GM12878 (cell line): ENCODE measurements around the gene IGFBP1. TPM values are rescaled to one million over a fixed set of nuclear protein-coding genes. Genes with fewer than 3 reads are reported as not detected.

Experiments
- ATAC-seq: fragments of 200-7000 bp; cut with Tn5 transposase; 3 replicates; pipeline ENCODE4 v1.9.1; 2020; ENCODE audit warnings: mild to moderate bottlenecking, moderate library complexity
- BruUV-seq: library from RNA; stranded (reverse); fragments of 400-500 nt; replicated peaks from 2 replicates; lab custom pipeline; 2021; lab: Mats Ljungman, UMichigan
- CTCF ChIA-PET: fragments of 300-600 bp; sonication (Branson Sonifier 250); formaldehyde crosslinking; extraction: SDS; loops from one replicate; lab custom pipeline; 2021; ENCODE audit warnings: inconsistent platforms; lab: Yijun Ruan, JAX
- POLR2A ChIA-PET: fragments of 350-600 bp; formaldehyde crosslinking; extraction: SDS; loops from one replicate; lab custom pipeline; 2021; ENCODE audit warnings: inconsistent platforms; lab: Charles Lee
- RAD21 ChIA-PET: fragments of 300-600 bp; sonication (Branson Sonifier 250); formaldehyde crosslinking; loops from one replicate; lab custom pipeline; 2023; ENCODE audit warnings: antibody characterized with exemption; ENCODE audit not compliant: unreplicated experiment; lab: Charles Lee
- SMC1A ChIA-PET: fragments of 300-600 bp; sonication (Branson Sonifier 250); formaldehyde crosslinking; loops from one replicate; lab custom pipeline; 2023; ENCODE audit not compliant: unreplicated experiment, uncharacterized antibody; lab: Charles Lee
- DNase-seq: peaks from one replicate; pipeline ENCODE4 v3.0.0-alpha.2; 2011; ENCODE audit warnings: low read depth, low spot score
- FAIRE-seq: peaks from 3 replicates; lab custom pipeline; 2011; peaks lifted over from hg19 to GRCh38; lab: Jason Lieb, UNC
- H2AFZ ChIP-seq: 2 replicates; pipeline ENCODE4 v1.6.0; 2011; ENCODE audit warnings: low read depth, low read length, control low read depth; ENCODE audit not compliant: control insufficient read depth
- H3K27ac ChIP-seq: 2 replicates; pipeline ENCODE4 v1.5.1; 2011; ENCODE audit warnings: control low read depth; ENCODE audit not compliant: control insufficient read depth, insufficient read depth
- H3K27me3 ChIP-seq, 2 experiments: replicated peaks in 1 of 2; 2 replicates each; pipeline versions ENCODE4 v1.6.0 to v1.6.1; 2011; ENCODE audit warnings: low read length in 1 of 2; ENCODE audit not compliant: control insufficient read depth in 2 of 2, insufficient read depth in 2 of 2
- H3K36me3 ChIP-seq, 2 experiments: 2 replicates each; pipeline ENCODE4 v1.5.1; 2011; ENCODE audit warnings: low read length in 1 of 2; ENCODE audit not compliant: control insufficient read depth in 2 of 2, insufficient read depth in 2 of 2
- H3K4me1 ChIP-seq: 2 replicates; pipeline ENCODE4 v1.6.1; 2011; ENCODE audit warnings: mild to moderate bottlenecking, low read length, moderate library complexity, mixed read lengths; ENCODE audit not compliant: control insufficient read depth, insufficient read depth
- H3K4me2 ChIP-seq: 2 replicates; pipeline ENCODE4 v1.6.0; 2011; ENCODE audit warnings: control low read depth; ENCODE audit not compliant: control insufficient read depth, insufficient read depth
- H3K4me3 ChIP-seq: fragments of 200-600 bp; sonication (generic); 2 replicates; pipeline ENCODE4 v1.5.1; 2016
- H3K79me2 ChIP-seq: 2 replicates; pipeline ENCODE4 v1.6.0; 2011; ENCODE audit warnings: low read length; ENCODE audit not compliant: control insufficient read depth, insufficient read depth
- H3K9ac ChIP-seq: 2 replicates; pipeline ENCODE4 v1.8.0; 2011; ENCODE audit warnings: low read length, control low read depth, mixed read lengths; ENCODE audit not compliant: control insufficient read depth, insufficient read depth
- H3K9me3 ChIP-seq: replicated peaks from 3 replicates; pipeline ENCODE4 v1.5.1; 2011; ENCODE audit warnings: mild to moderate bottlenecking, low read length; ENCODE audit not compliant: control insufficient read depth, insufficient read depth
- H4K20me1 ChIP-seq: 2 replicates; pipeline ENCODE4 v1.6.0; 2011; ENCODE audit not compliant: control insufficient read depth, insufficient read depth
- ATF7 ChIP-seq: fragments of 450-650 bp; IDR thresholded peaks from 2 replicates; pipeline ENCODE4 v1.6.1; 2016; ENCODE audit warnings: low read depth, mild to moderate bottlenecking
- DPF2 ChIP-seq: fragments of 450-650 bp; IDR thresholded peaks from 2 replicates; pipeline ENCODE4 v1.6.1; 2017; ENCODE audit warnings: mild to moderate bottlenecking
- EGR1 ChIP-seq, 2 experiments: IDR thresholded peaks; 1 replicate in 1 of 2; 2 replicates in 1 of 2; pipeline ENCODE4 v1.6.1; 2011 to 2012; ENCODE audit warnings: low read depth in 2 of 2, low read length in 2 of 2, borderline replicate concordance in 1 of 2, mild to moderate bottlenecking in 1 of 2, moderate library complexity in 1 of 2
- GATAD2B ChIP-seq: fragments of 450-650 bp; conservative IDR thresholded peaks from 2 replicates; pipeline ENCODE4 v1.6.1; 2017; ENCODE audit warnings: low read depth, mild to moderate bottlenecking, moderate library complexity
- KDM1A ChIP-seq: fragments of 200-600 bp; sonication (generic); IDR thresholded peaks from 2 replicates; pipeline ENCODE4 v1.6.1; 2016; ENCODE audit warnings: borderline replicate concordance
- LARP7 ChIP-seq: fragments of 450-650 bp; IDR thresholded peaks from 2 replicates; pipeline ENCODE4 v1.6.1; 2017; ENCODE audit warnings: mild to moderate bottlenecking
- RAD51 ChIP-seq: fragments of 450-650 bp; IDR thresholded peaks from 2 replicates; pipeline ENCODE4 v1.6.1; 2016; ENCODE audit warnings: moderate library complexity, mild to moderate bottlenecking, inconsistent platforms
- SMC3 ChIP-seq: IDR thresholded peaks from 2 replicates; pipeline ENCODE4 v1.6.1; 2011; ENCODE audit warnings: low read length, improper control_type of control experiment, borderline replicate concordance
- STAT1 ChIP-seq: fragments of 450-650 bp; conservative IDR thresholded peaks from 2 replicates; pipeline ENCODE4 v1.6.1; 2014; ENCODE audit warnings: antibody characterized with exemption, mild to moderate bottlenecking
- USF2 ChIP-seq: IDR thresholded peaks from 2 replicates; pipeline ENCODE4 v1.6.1; 2011; ENCODE audit warnings: low read depth, low read length, improper control_type of control experiment, borderline replicate concordance
- ZNF274 ChIP-seq: IDR thresholded peaks from one replicate; pipeline ENCODE4 v1.8.0; 2011; ENCODE audit not compliant: insufficient read length, insufficient read depth
- WGBS: methylation state at CpG from one replicate; pipeline ENCODE4 v1.1.6; 2016; ENCODE audit warnings: low lambda C conversion rate; ENCODE audit not compliant: insufficient replicate concordance, insufficient coverage; ENCODE audit errors: missing lambda C conversion rate; 5-methylcytosine and 5-hydroxymethylcytosine counted together
- in situ Hi-C: fragments of 300-500 bp; cut with MboI; formaldehyde crosslinking; loops from 9 replicates; pipeline ENCODE4 v1.14.3; 2018; ENCODE audit warnings: mixed read lengths
- intact Hi-C: fragments of 100-400 bp; cut with micrococcal nuclease; formaldehyde crosslinking; loops from one replicate; pipeline ENCODE4 v1.14.2; 2022; ENCODE audit not compliant: unreplicated experiment
- polyA plus RNA-seq, 11 experiments: library from polyadenylated mRNA; depleted of rRNA in 4 of 11; unstranded in 6 of 11; stranded (reverse) in 5 of 11; fragments of >200 nt; fragmentation: Nextera tagmentation in 4 of 11; fragmentation: Illumina TruSeq in 1 of 11; extraction: Ambion mirVana in 4 of 11; extraction: Trizol in 1 of 11; gene quantifications; 1 replicate in 1 of 11; 2 replicates in 10 of 11; pipeline versions ENCODE4 v1.2.1 to v1.2.3, GENCODE V29; 2011 to 2016; ENCODE audit warnings: inconsistent platforms in 2 of 11, missing spikeins in 2 of 11, low read depth in 1 of 11
- total RNA-seq, 4 experiments: library from RNA; depleted of rRNA in 3 of 4; stranded (reverse); fragments of >200 nt in 3 of 4; fragmentation: Illumina TruSeq in 1 of 4; extraction: Trizol in 1 of 4; gene quantifications; 2 replicates each; pipeline versions ENCODE4 v1.2.1 to v1.2.3, GENCODE V29; 2013 to 2021
- TF ChIP-seq, protein P1 (sequence below): fragments of 450-650 bp; IDR thresholded peaks from 2 replicates; pipeline ENCODE4 v1.6.1; 2016; ENCODE audit warnings: mild to moderate bottlenecking, moderate library complexity, borderline replicate concordance
- TF ChIP-seq, protein P2 (sequence below): fragments of 450-650 bp; IDR thresholded peaks from 2 replicates; pipeline ENCODE4 v1.6.1; 2014; ENCODE audit warnings: mild to moderate bottlenecking

Gene IGFBP1
- total and polyA plus RNA-seq, 10 of the 15 experiments (the other 5 are each of a cell fraction or from before 2014, with no cell fraction given): 0.13 TPM; not detected in 9

DNA sequence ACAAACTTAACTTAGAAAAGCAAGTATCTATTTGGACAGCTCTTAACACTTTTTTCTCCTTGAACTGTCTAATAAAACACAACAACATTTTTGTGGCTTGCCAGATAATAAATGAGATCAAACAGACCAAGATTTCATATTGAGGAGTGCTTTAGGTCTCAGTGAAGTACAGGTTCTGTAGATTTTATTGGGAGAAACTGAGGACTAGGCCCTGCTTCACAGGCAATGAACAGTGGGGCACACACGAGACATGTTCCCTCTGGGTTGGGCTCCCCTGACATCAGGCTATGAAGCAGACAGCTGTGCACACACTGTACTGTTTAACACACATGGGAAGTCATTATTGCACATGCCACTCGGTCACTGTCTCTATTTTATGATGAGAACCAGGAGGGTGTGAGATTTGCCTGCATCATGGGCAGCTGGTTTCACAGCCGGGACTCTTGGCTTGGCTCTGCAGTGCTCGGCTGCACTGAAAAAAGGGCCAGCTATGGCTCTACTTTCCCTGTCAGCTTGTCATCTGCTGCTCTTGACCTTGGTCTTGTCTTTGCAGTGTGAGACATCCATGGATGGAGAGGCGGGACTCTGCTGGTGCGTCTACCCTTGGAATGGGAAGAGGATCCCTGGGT lies 4.2 kb downstream of the IGFBP1 start:
- SMC1A ChIA-PET: interaction anchor here (1.0 to 1.5 kb wide), 5 partner anchors 10 to 1287 kb away, joined by 3 to 4 read pairs (median 3); no protein-coding TSS in a partner anchor
- no peak for FAIRE-seq
- Histone ChIP-seq H3K27me3 (peaks cover 0 to 12% of the 10 kb centered on the region in 2 experiments; a peak in 3 of 4 replicates), H3K4me3 (no peak overlapping the region), H4K20me1 (0 out of 2 replicates have a peak, but pooled peaks cover 4% of the 10 kb centered on the region), H3K4me1 (no peaks in the 10 kb centered on the region), H3K9ac (no peak overlapping the region), H3K9me3 (no peaks in the 10 kb centered on the region), H3K79me2 (no peaks in the 10 kb centered on the region)
- intact Hi-C loops: no loop called here
- BruUV-seq: no TSS peak
- 13% methylated on average over 6 of the region's 6 CpGs for WGBS
- RAD21 ChIA-PET: interaction anchor here (1.6 to 1.8 kb wide), 3 partner anchors 26 to 465 kb away, joined by 4 to 6 read pairs (median 5); no protein-coding TSS in a partner anchor
- CTCF ChIA-PET: interaction anchor here (1.1 to 1.6 kb wide), 6 partner anchors 10 to 466 kb away, joined by 3 to 7 read pairs (median 5); no protein-coding TSS in a partner anchor
- POLR2A ChIA-PET: no interaction called here
- DNase-seq: no peak
- TF ChIP-seq ZNF274: no peak
- no peak for TF ChIP-seq RAD51
- TF ChIP-seq, protein P1, sequence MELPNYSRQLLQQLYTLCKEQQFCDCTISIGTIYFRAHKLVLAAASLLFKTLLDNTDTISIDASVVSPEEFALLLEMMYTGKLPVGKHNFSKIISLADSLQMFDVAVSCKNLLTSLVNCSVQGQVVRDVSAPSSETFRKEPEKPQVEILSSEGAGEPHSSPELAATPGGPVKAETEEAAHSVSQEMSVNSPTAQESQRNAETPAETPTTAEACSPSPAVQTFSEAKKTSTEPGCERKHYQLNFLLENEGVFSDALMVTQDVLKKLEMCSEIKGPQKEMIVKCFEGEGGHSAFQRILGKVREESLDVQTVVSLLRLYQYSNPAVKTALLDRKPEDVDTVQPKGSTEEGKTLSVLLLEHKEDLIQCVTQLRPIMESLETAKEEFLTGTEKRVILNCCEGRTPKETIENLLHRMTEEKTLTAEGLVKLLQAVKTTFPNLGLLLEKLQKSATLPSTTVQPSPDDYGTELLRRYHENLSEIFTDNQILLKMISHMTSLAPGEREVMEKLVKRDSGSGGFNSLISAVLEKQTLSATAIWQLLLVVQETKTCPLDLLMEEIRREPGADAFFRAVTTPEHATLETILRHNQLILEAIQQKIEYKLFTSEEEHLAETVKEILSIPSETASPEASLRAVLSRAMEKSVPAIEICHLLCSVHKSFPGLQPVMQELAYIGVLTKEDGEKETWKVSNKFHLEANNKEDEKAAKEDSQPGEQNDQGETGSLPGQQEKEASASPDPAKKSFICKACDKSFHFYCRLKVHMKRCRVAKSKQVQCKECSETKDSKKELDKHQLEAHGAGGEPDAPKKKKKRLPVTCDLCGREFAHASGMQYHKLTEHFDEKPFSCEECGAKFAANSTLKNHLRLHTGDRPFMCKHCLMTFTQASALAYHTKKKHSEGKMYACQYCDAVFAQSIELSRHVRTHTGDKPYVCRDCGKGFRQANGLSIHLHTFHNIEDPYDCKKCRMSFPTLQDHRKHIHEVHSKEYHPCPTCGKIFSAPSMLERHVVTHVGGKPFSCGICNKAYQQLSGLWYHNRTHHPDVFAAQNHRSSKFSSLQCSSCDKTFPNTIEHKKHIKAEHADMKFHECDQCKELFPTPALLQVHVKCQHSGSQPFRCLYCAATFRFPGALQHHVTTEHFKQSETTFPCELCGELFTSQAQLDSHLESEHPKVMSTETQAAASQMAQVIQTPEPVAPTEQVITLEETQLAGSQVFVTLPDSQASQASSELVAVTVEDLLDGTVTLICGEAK: no peak
- no peak for TF ChIP-seq GATAD2B
- no peak for TF ChIP-seq EGR1 (IDR thresholded peaks at IDR 0.05; ENCODE audit: borderline replicate concordance in 1 of 2, low read depth in 2 of 2, low read length in 2 of 2)
- TF ChIP-seq, protein P2, sequence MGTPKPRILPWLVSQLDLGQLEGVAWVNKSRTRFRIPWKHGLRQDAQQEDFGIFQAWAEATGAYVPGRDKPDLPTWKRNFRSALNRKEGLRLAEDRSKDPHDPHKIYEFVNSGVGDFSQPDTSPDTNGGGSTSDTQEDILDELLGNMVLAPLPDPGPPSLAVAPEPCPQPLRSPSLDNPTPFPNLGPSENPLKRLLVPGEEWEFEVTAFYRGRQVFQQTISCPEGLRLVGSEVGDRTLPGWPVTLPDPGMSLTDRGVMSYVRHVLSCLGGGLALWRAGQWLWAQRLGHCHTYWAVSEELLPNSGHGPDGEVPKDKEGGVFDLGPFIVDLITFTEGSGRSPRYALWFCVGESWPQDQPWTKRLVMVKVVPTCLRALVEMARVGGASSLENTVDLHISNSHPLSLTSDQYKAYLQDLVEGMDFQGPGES: no peak
- TF ChIP-seq KDM1A: no peak
- TF ChIP-seq STAT1: no peak
- no peak for TF ChIP-seq DPF2
- no peak for TF ChIP-seq USF2
- no peak for TF ChIP-seq ATF7
- no peak for TF ChIP-seq SMC3
- no peak for TF ChIP-seq LARP7
- TF ChIP-seq, all 136 proteins: peak for 0
- H2AFZ ChIP-seq: no peak overlapping the region
- no peak overlapping the region for H3K4me2 ChIP-seq
- no peaks in the 10 kb centered on the region for H3K36me3 ChIP-seq
- in situ Hi-C loops: no loop called here
- no peak overlapping the region for H3K27ac ChIP-seq
- ATAC-seq: no peak
